Naive thymus-derived CD4-positive, alpha-beta T cell (primary cell): ENCODE data around the gene MALRD1. TPM values are rescaled to one million over a fixed set of nuclear protein-coding genes. Genes with fewer than 3 reads are reported as not detected.

Source experiments
- ATAC-seq: fragments of 150-1000 bp; cut with Tn5 transposase; 2 replicates; pipeline ENCODE4 v1.10.0; 2021; ENCODE audit warnings: mild to moderate bottlenecking, moderate library complexity
- CTCF ChIA-PET: fragments of 350-600 bp; sonication (Branson Sonifier 250); formaldehyde crosslinking; loops from one replicate; lab custom pipeline; 2021; ENCODE audit warnings: antibody characterized with exemption; lab: Charles Lee
- POLR2A ChIA-PET: fragments of 350-600 bp; sonication (Branson Sonifier 250); formaldehyde crosslinking; loops from one replicate; lab custom pipeline; 2021; ENCODE audit warnings: antibody characterized with exemption, inconsistent platforms; lab: Charles Lee
- DNase-seq, 9 donors: peaks; one replicate each; pipeline versions ENCODE4 v3.0.0 to v3.0.0-alpha.2; 2020 to 2022; ENCODE audit warnings: mixed read lengths in 1 of 9
- H3K27ac ChIP-seq: one replicate; pipeline ENCODE4 v1.7.0; 2013; ENCODE audit warnings: mild to moderate bottlenecking, low read depth, low read length, moderate library complexity
- H3K27me3 ChIP-seq, 2 donors: one replicate each; pipeline ENCODE4 v1.7.0; 2013; ENCODE audit warnings: low read length in 2 of 2, mild to moderate bottlenecking in 2 of 2, moderate library complexity in 2 of 2; ENCODE audit not compliant: control insufficient read depth in 2 of 2, insufficient read depth in 2 of 2
- H3K36me3 ChIP-seq, 3 experiments: 1 replicate in 2 of 3; 2 replicates in 1 of 3; pipeline ENCODE4 v1.7.0; 2013; ENCODE audit warnings: low read length in 3 of 3, mild to moderate bottlenecking in 3 of 3, moderate library complexity in 1 of 3; ENCODE audit not compliant: insufficient read depth in 3 of 3, control insufficient read depth in 2 of 3
- H3K4me1 ChIP-seq, 2 donors: one replicate each; pipeline ENCODE4 v1.7.0; 2013; ENCODE audit warnings: low read length in 2 of 2, mild to moderate bottlenecking in 2 of 2, moderate library complexity in 1 of 2; ENCODE audit not compliant: control insufficient read depth in 2 of 2, insufficient read depth in 2 of 2
- H3K4me3 ChIP-seq: 2 replicates; pipeline ENCODE4 v1.7.0; 2013; ENCODE audit warnings: mild to moderate bottlenecking, low read length
- H3K9me3 ChIP-seq, 3 experiments: 1 replicate in 2 of 3; 2 replicates in 1 of 3; pipeline ENCODE4 v1.7.0; 2013; ENCODE audit warnings: low read length in 3 of 3; ENCODE audit not compliant: control insufficient read depth in 2 of 3
- H3K27ac Mint-ChIP-seq, 9 donors: one replicate each; pipeline ENCODE4 v1.8.0; 2020 to 2022; ENCODE audit warnings: mixed read lengths in 9 of 9, mild to moderate bottlenecking in 8 of 9, moderate library complexity in 5 of 9, inconsistent platforms in 2 of 9
- H3K27me3 Mint-ChIP-seq, 5 donors: one replicate each; pipeline ENCODE4 v1.8.0; 2021 to 2022; ENCODE audit warnings: mixed read lengths in 5 of 5, mild to moderate bottlenecking in 1 of 5
- H3K36me3 Mint-ChIP-seq, 5 donors: one replicate each; pipeline ENCODE4 v1.8.0; 2020 to 2022; ENCODE audit warnings: mixed read lengths in 5 of 5, mild to moderate bottlenecking in 3 of 5, inconsistent platforms in 1 of 5
- H3K4me1 Mint-ChIP-seq, 7 donors: one replicate each; pipeline ENCODE4 v1.8.0; 2020 to 2022; ENCODE audit warnings: mixed read lengths in 7 of 7, mild to moderate bottlenecking in 3 of 7, inconsistent platforms in 1 of 7
- H3K4me3 Mint-ChIP-seq, 10 donors: one replicate each; pipeline ENCODE4 v1.8.0; 2020 to 2022; ENCODE audit warnings: mild to moderate bottlenecking in 10 of 10, mixed read lengths in 10 of 10, moderate library complexity in 6 of 10, inconsistent platforms in 2 of 10
- H3K9me3 Mint-ChIP-seq, 11 donors: one replicate each; pipeline ENCODE4 v1.8.0; 2020 to 2022; ENCODE audit warnings: mixed read lengths in 11 of 11, mild to moderate bottlenecking in 4 of 11, inconsistent platforms in 1 of 11, moderate library complexity in 1 of 11
- intact Hi-C, 2 donors: fragments of 100-400 bp; cut with micrococcal nuclease; formaldehyde crosslinking; loops; one replicate each; pipeline ENCODE4 v1.15.1; 2023
- polyA plus RNA-seq, 2 donors: library from polyadenylated mRNA; unstranded; fragments of 300-500 nt; fragmentation: Illumina TruSeq; gene quantifications; one replicate each; pipeline ENCODE4 v1.2.3, GENCODE V29; 2021
- total RNA-seq, 6 experiments: library from RNA in 5 of 6; stranded (reverse) in 5 of 6; gene quantifications; 1 replicate in 5 of 6; 2 replicates in 1 of 6; pipeline ENCODE4 v1.2.3 and lab custom pipeline; 2021 to 2026

Gene MALRD1
- total and polyA plus RNA-seq, 7 experiments from 2014 or later, result 0.16 to 1.1 TPM; not detected in 5

DNA sequence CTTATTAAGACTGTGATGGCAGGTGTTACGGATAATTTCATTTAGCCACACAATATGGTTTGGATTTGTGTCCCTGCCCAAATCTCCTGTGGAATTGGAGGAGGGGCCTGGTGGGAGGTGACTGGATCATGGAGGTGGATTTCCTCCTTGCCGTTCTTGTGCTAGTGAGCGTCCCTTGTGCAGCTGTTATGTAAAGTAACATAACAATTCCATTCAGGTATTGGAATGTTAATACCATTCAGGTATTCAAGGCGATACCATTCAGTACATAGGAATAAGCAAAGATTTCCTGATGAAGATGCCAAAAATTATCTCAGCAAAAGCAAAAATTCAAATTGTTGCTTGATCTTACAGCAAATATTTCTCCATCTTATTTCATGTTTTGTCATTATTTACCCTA is 735.1 kb downstream of the MALRD1 start:
- CTCF ChIA-PET, result no interaction called here
- POLR2A ChIA-PET, result no interaction called here
- Mint-ChIP-seq H3K4me3 (no peak overlapping the region), H3K36me3 (no peaks in the 10 kb centered on the region), H3K4me1 (peaks cover 0 to 1% (median 0%) of the 10 kb centered on the region in 7 donors), H3K9me3 (peaks cover 0 to 9% (median 0%) of the 10 kb centered on the region in 11 donors), H3K27ac (no peak overlapping the region), H3K27me3 (peaks cover 0 to 4% (median 0%) of the 10 kb centered on the region in 5 donors)
- no peak for ATAC-seq
- H3K27me3 ChIP-seq, result no peaks in the 10 kb centered on the region
- no peaks in the 10 kb centered on the region for H3K36me3 ChIP-seq
- no peak overlapping the region for H3K27ac ChIP-seq
- no peaks in the 10 kb centered on the region for H3K9me3 ChIP-seq
- no peak for DNase-seq
- H3K4me3 ChIP-seq, result no peak overlapping the region
- H3K4me1 ChIP-seq, result no peaks in the 10 kb centered on the region
- intact Hi-C loops, result no loop called here
